Stimulated activated CD8-positive, alpha-beta memory T cell treated with anti-CD3 and anti-CD28 coated beads, Interleukin-4, amount 100 ng/mL, for 1 hour (primary cell): ENCODE data around the gene NGF.
"Not testable (repeated sequence)": the region's sequence is repeated elsewhere in the genome, so short reads cannot be mapped to it uniquely, and the experiment has no call there.

ENCODE experiments used
- DNase-seq, 2 donors: peaks; one replicate each; pipeline ENCODE4 v3.0.0-alpha.2; 2020; ENCODE audit warnings: low read depth in 2 of 2, low spot score in 1 of 2

Gene NGF

GRCh38 chr1:115337633-115338456 is at the start of gene NGF:
Gene NGF, minus strand, starts transcription at chr1:115338249. Its CDS starts 51,454 bp downstream, at chr1:115286795.
- DNase-seq, result no peak

- not testable (repeated sequence) for DNase-seq
These were observed 45.4 kb upstream of the NGF start for GRCh38 chr1:115383455-115383854.

GRCh38 chr1:115379943-115380342 is 41.9 kb upstream of the NGF start:
- no peak for DNase-seq

GRCh38 chr1:115377411-115377810 is 39.4 kb upstream of the NGF start:
- DNase-seq, result no peak

DNA sequence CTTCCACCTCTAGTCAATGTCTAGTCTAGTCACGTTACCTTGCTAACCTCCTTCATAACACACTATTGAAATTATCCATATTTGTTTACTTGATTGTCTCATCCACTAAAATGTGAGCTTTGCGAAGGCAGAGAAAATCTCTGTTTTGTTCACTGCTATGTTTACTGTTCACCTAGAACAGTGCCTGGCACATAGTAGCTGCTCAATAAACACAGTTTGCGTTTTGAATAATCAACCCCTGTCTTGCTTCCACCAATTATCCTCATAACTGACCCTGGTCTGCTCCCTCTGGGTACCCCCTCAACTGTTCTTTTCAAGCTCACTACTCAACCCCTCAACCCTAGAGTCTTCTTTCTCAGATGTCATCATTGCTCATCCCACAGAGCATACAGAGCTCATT is 36.5 kb upstream of the NGF start:
- no peak for DNase-seq

DNA sequence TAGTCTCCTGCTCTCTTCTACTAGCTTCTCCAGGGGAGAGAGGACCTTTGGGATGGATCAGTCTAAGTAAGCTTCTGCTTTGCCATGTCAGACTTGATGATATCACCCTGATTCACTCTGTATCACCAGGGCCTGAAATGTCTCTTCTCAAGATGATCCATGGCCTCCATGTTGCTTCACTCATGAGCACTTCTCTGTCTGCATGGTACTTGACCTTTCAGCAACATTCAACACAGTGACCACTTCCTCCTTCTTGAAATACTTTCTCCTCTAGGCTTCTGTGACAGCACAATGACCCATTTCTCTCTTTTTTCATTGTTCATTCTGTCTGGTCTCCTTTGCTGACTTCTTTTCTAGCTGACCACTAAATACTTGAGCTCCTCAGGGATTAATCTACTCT is 35.3 kb upstream of the NGF start:
- no peak for DNase-seq

GRCh38 chr1:115365738-115366137 is 27.7 kb upstream of the NGF start:
- DNase-seq, result no peak

- DNase-seq, result no peak
These were observed 26.7 kb upstream of the NGF start for GRCh38 chr1:115364780-115365155.

DNA sequence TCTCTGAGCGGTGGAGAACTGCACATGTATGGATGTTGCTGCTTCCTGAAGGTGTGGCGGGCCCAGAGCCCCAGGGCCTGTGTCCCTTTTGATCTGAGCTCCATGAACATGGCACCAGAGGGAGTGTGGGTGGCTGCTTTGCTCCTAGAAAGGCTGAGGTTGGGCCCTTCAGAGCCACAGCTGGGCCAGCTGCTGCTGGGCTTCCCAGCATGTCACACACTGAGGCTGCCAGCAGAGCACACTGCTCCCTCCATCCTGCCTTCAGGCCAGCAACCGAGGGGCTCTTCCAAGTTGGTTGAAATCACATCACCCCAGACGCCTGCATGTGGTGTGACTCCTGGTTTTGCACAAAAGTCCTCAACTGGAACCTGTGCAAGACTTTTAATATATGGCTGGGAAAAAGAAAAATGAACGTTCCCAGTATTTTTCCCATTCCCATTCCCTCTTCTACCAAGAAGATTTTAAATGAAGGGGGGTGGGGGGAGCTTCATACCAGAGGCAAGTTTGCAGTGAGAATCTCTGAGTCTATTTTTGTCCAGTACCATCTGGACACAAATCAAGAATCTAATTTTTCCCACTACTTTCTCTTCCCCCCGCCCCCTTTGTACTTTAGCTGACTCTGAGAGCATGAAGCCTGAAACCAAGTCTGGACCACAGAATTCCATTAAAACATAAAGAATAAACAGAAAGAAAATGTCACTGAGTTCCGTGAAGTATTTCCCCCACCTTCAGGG is 26.2 kb upstream of the NGF start:
- no peak for DNase-seq

- no peak for DNase-seq
These were observed 25.1 kb upstream of the NGF start for GRCh38 chr1:115363171-115363570.

GRCh38 chr1:115360505-115361129 is 22.6 kb upstream of the NGF start:
- DNase-seq, result not testable (repeated sequence)

DNA sequence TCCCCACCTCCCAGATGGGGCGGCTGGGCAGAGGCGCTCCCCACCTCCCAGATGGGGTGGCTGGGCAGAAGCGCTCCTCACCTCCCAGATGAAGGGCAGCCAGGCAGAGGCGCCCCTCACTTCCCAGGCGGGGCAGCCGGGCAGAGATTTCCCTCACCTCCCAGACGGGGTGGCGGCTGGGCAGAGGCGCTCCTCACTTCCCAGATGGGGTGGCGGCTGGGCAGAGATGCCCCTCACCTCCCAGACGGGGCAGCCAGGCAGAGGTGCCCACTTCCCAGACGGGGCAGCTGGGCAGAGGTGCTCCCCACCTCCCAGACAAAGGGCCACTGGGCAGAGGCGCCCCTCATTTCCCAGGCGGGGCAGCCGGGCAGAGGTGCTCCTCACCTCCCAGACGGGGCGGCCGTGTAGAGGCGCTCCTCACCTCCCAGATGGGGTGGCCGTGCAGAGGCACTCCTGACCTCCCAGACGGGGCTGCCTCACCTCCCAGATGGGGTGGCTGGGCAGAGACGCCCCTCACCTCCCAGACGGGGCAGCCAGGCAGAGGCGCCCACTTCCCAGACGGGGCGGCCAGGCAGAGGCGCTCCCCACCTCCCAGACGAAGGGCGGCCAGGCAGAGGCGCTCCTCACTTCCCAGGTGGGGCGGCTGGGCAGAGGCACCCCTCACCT is 21.9 kb upstream of the NGF start:
- not testable (repeated sequence) for DNase-seq

DNA sequence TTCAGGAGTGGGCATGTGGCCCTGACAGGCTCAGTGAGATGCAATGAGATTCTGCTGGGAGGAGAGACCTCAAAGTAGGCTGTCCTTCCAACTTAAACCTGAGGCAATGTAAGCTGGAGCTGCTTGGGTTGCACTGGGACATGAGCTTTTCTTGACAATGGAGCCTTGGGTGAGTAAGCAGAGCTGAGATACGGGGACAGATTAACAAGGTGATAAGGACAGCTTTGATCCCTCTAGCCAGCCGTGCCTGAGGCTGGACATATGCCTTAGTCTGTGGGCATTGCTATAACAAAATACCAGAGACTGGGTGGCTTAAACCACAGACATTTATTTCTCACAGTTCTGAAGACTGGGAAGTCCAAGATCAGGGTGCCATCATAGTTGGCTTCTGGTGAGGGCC is 18.3 kb upstream of the NGF start:
- DNase-seq, result no peak

DNA sequence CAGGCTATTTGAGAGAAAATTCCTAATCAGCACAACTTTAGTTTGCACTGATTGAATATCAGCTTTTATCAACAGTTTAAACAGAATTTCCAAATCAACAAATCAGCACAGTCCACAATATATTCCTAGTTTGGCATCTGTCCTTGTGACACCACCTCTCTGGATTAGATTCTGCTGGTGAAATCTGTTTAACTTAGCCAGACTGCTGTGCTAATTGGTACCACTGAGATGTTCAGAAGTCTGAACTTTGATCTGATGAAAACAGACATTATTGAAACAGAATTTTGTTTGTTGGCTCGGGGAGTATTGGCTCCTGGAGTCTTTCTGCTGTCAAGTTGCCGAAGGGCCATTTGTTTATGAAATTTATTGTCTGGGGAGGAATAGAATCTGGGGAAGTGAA is 17.0 kb upstream of the NGF start:
- DNase-seq, result no peak

- DNase-seq, result no peak
These were observed 13.1 kb upstream of the NGF start for GRCh38 chr1:115351143-115351542.

DNA sequence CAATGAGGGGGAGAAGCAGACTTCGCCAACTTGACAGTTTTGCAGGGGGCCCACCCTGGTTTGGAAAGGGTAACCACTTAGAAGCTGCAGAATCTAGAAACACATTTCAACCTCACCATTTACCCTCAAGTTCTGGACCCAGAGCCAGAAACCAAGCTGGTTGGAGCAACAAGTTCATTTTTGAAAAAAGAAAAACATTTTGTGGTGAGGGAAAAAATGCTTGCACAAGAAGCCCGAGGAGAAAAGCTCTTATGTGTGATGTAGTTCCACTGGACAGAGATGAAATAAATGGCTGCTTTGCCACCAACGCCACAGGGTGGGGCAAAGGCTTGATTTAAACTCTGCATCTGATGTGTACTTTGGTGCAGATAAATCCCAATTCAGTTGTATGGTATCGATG is 10.6 kb upstream of the NGF start:
- DNase-seq, result no peak

DNA sequence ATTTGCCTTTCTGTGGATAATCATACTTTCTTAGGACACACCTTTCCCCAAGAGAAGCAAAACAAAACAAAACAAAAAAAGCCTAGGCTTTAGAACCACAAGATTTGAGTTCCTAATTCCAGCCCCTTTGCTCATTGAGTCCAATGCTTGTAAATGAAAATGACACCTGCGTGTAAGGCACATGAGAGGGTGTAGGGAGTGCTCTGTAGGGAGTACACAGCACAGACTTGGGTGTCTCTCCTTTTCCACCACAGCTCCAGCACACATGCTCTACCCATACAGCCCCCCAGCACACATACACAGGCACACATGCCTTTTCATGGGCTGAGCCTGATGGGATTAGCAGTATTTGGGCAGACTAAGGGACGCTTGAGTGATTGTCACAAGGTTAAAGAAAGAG is 9.2 kb upstream of the NGF start:
- no peak for DNase-seq

DNA sequence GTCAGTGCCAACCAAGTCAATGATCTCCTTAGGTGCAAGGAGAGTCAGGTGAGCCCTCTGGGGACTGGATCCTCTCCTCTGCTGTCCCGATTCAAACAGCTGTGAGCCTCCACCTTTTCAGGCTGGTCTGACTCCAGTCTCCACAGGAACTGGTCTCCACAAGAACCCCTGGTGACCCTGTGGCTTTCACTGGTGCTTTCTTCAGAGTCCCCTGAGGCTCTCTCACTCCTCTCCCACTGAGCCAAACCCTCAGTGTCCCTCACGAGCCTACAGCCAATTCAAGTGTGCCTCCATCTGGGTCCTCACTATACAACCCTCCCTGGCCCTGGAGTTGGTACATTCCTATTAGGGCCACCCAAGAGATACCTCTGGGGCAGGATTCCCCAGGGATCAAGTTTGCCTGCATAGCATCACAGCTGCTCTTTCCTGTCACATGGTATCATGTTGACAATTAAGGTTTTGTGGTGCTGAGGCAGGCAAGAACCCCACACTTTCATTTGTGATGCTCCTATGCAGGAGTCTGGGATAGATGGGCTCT is 5.2 kb upstream of the NGF start:
- no peak for DNase-seq

GRCh38 chr1:115341948-115342347 is 3.9 kb upstream of the NGF start:
- no peak for DNase-seq

- no peak for DNase-seq
These were observed 2.8 kb upstream of the NGF start for GRCh38 chr1:115340879-115341278.

- no peak for DNase-seq
These were observed 390 bp upstream of the NGF start for GRCh38 chr1:115338457-115338820.

DNA sequence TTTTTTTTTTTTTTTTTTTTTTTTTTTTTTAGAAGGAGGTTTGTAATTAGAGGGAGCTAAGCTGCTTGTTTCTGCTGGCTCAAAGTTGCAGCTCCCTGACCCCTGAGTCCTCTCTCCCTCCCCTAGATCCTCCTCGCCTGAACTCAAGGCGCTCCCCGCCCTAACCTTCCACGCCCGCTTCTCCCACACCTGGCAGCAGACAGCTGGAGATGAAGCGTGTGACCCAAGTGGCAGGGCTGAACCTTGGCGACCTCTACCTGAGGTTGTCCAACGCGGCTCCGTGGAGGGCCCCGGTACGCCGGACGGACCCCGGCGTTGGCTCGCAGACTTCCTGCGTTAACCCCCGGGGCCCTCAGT is 795 bp downstream of the NGF start:
- DNase-seq, result no peak
